Cardiac muscle cell (in vitro differentiated cells and primary cell): ENCODE results near the gene INPP1. TPM values are rescaled to one million over a fixed set of nuclear protein-coding genes. Genes with fewer than 3 reads are reported as not detected.
A peak's percentile ranks its signal among the peaks of the same experiment; 100 is the strongest.

Experiments
- DNase-seq, 2 donors: peaks; one replicate each; pipeline versions ENCODE4 v3.0.0 to v3.0.0-alpha.2; 2010 to 2017; ENCODE audit warnings: low read depth in 1 of 2, low spot score in 1 of 2
- H3K27ac ChIP-seq: fragments of 200-600 bp; sonication (generic); 2 replicates; pipeline ENCODE4 v1.5.1; 2016
- H3K27me3 ChIP-seq: fragments of 200-600 bp; sonication (generic); 2 replicates; pipeline ENCODE4 v1.6.0; 2016; ENCODE audit warnings: control low read depth
- H3K36me3 ChIP-seq: fragments of 200-600 bp; sonication (generic); 2 replicates; pipeline ENCODE4 v1.5.1; 2016; ENCODE audit warnings: control low read depth
- H3K4me1 ChIP-seq: fragments of 200-600 bp; sonication (generic); 2 replicates; pipeline ENCODE4 v1.8.1; 2017; ENCODE audit warnings: low read depth, mild to moderate bottlenecking, mixed run types
- H3K4me3 ChIP-seq: fragments of 200-600 bp; sonication (generic); 2 replicates; pipeline ENCODE4 v1.5.1; 2016; ENCODE audit warnings: mild to moderate bottlenecking
- H3K9me3 ChIP-seq: fragments of 200-600 bp; sonication (generic); 2 replicates; pipeline ENCODE4 v1.5.1; 2017; ENCODE audit warnings: low read depth, mild to moderate bottlenecking, control low read depth
- polyA plus RNA-seq: library from polyadenylated mRNA; unstranded; fragments of >200 nt; fragmentation: Nextera tagmentation; extraction: Ambion mirVana; gene quantifications from 2 replicates; pipeline ENCODE4 v1.2.1, GENCODE V29; 2016
- total RNA-seq: library from RNA; depleted of rRNA; stranded (reverse); fragments of >200 nt; gene quantifications from 2 replicates; pipeline ENCODE4 v1.2.3, GENCODE V29; 2016
- TF ChIP-seq, protein P1 (sequence below): IDR thresholded peaks from 2 replicates; pipeline ENCODE4 v1.5.1; 2012; ENCODE audit warnings: low read depth, mild to moderate bottlenecking, low read length

Gene INPP1
- total and polyA plus RNA-seq, 2 experiments from 2014 or later = 2.9 to 3.3 TPM

DNA sequence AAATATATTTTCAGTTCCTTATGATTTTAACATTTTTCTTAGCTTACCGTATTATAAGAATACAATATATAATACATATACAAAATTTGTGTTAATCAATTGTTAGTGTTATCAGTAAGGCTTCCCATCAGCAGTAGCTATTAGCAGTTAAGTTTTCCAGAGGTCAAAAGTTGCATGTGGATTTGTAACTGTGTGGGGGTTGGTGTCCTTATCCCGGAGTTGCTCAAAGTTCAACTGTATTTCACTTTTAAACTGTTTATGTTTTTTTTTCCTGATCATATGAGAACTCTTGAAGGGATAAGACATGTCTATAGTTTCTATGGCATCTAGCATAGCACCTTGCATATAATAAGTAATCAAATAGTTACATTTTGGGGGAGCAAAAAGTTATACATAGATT, 52.9 kb downstream of the INPP1 start:
- DNase-seq = no peak
- H3K9me3 ChIP-seq = no peaks in the 10 kb centered on the region
- no peak overlapping the region for H3K4me3 ChIP-seq
- TF ChIP-seq, protein P1, sequence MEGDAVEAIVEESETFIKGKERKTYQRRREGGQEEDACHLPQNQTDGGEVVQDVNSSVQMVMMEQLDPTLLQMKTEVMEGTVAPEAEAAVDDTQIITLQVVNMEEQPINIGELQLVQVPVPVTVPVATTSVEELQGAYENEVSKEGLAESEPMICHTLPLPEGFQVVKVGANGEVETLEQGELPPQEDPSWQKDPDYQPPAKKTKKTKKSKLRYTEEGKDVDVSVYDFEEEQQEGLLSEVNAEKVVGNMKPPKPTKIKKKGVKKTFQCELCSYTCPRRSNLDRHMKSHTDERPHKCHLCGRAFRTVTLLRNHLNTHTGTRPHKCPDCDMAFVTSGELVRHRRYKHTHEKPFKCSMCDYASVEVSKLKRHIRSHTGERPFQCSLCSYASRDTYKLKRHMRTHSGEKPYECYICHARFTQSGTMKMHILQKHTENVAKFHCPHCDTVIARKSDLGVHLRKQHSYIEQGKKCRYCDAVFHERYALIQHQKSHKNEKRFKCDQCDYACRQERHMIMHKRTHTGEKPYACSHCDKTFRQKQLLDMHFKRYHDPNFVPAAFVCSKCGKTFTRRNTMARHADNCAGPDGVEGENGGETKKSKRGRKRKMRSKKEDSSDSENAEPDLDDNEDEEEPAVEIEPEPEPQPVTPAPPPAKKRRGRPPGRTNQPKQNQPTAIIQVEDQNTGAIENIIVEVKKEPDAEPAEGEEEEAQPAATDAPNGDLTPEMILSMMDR = no peak
- H3K27me3 ChIP-seq = peaks cover 39% of the 10 kb centered on the region
- H3K36me3 ChIP-seq = no peaks in the 10 kb centered on the region
- no peaks in the 10 kb centered on the region for H3K4me1 ChIP-seq
- no peak overlapping the region for H3K27ac ChIP-seq

DNA sequence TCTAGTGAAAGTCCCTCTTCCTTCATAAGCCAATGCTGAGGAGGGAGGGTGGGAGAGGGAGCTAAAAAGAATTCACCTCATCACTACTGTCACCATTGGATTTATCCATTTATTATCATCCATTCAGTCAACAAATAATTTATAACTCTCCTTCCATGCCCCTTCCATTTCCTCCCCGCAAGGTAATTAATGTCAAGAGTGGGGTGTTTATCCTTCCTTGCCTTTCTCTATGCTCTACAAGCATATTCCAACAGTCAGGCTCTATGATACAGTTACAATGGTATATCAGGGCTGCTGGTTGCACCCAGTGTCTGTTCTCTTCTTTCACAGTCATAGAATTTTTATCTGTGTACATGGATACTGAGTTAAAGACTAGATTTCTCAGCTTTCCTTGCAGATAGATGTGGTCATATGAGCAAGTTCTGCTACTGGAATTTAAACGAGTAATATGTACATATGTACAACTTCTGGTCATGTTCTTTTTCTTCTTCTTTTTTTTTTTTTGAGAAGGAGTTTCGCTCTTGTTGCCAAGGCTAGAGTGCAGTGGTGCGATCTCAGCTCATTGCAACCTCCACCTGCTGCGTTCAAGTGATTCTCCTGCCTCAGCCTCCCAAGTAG, 59.7 kb downstream of the INPP1 start:
- H3K9me3 ChIP-seq = no peaks in the 10 kb centered on the region
- TF ChIP-seq, protein P1 = no peak
- H3K36me3 ChIP-seq = no peaks in the 10 kb centered on the region
- peaks cover 39% of the 10 kb centered on the region for H3K27me3 ChIP-seq
- H3K27ac ChIP-seq = no peak overlapping the region
- no peak for DNase-seq
- no peak overlapping the region for H3K4me3 ChIP-seq
- no peaks in the 10 kb centered on the region for H3K4me1 ChIP-seq

DNA sequence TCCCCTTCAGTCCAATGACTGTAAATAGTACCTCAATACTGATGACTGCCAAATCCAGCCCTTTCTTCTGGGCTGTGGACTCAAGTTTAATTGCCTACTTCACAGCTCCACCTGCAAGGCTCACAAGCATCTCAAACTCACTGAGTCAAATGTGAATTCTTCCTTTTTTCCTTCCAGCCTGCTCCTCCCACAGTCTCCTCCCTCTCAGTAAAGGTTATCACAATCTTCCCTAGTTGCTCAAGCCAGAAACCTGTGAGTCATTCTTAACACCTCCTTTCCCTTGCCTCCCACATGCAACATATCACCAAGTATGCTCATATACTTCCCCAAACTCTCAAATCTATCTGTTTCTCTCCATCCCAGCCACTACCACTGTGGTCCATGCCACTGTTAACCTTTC, 61.1 kb downstream of the INPP1 start:
- H3K27me3 ChIP-seq = peaks cover 51% of the 10 kb centered on the region
- H3K36me3 ChIP-seq = no peaks in the 10 kb centered on the region
- TF ChIP-seq, protein P1 = no peak
- no peak overlapping the region for H3K27ac ChIP-seq
- H3K4me3 ChIP-seq = no peak overlapping the region
- no peaks in the 10 kb centered on the region for H3K9me3 ChIP-seq
- DNase-seq = peak in 1 of 2 donors; percentile 55
- H3K4me1 ChIP-seq = no peaks in the 10 kb centered on the region

DNA sequence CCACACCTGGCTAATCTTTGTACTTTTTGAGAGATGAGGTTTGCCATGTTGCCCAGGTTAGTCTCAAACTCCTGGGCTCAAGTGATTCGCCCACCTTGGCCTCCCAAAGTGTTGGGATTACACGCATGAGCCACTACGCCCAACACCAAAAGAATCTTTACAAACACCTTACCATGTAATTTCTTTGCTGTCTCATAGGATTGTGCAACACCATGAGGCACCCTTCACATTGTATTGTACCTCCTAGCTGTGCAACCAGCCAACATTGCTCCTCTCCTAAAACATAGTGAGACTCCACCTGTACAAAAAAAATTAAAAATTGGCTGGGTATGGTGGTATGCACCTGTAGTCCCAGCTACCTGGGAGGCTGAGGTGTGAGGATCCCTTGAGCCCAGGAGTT, 61.7 kb downstream of the INPP1 start:
- Histone ChIP-seq H3K36me3 (no peaks in the 10 kb centered on the region), H3K4me3 (no peak overlapping the region), H3K27ac (no peak overlapping the region), H3K4me1 (no peaks in the 10 kb centered on the region), H3K9me3 (no peaks in the 10 kb centered on the region), H3K27me3 (peaks cover 57% of the 10 kb centered on the region)
- TF ChIP-seq, protein P1 = no peak
- DNase-seq = no peak

DNA sequence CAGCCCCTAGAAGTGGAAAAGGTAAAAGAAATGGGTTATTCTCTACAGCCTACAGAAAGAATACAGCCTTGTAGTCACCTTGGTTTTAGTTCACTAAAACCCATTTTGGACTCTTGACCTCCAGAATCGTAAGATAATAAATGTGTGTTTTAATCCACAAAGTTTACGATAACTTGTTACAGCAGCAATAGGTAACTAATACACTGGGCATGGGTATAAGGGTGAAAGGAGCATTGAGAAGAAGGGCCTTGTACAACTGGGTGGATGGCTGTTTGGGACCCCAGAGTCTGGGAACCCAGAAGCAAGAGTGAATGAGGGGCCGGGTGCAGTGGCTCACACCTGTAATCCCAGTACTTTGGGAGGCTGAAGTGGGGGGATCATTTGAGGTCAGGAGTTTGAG, 62.6 kb downstream of the INPP1 start:
- H3K9me3 ChIP-seq = no peaks in the 10 kb centered on the region
- no peaks in the 10 kb centered on the region for H3K4me1 ChIP-seq
- TF ChIP-seq, protein P1 = no peak
- peaks cover 65% of the 10 kb centered on the region for H3K27me3 ChIP-seq
- H3K27ac ChIP-seq = no peak overlapping the region
- no peak for DNase-seq
- no peak overlapping the region for H3K4me3 ChIP-seq
- no peaks in the 10 kb centered on the region for H3K36me3 ChIP-seq
